T-helper 17 cell (primary cell): ENCODE data around the gene CCDC71L. TPM values are rescaled to one million over a fixed set of nuclear protein-coding genes. Genes with fewer than 3 reads are reported as not detected.

Experiments used
- ATAC-seq: fragments of 150-1000 bp; cut with Tn5 transposase; 2 replicates; pipeline ENCODE4 v1.10.0; 2021; ENCODE audit warnings: mild to moderate bottlenecking, moderate library complexity
- DNase-seq, 3 donors: peaks; one replicate each; pipeline versions ENCODE4 v3.0.0 to v3.0.0-alpha.2; 2020 to 2021
- H3K9me3 ChIP-seq: one replicate; pipeline ENCODE4 v1.7.0; 2013; ENCODE audit warnings: low read length, mild to moderate bottlenecking; ENCODE audit not compliant: control insufficient read depth, poor library complexity, severe bottlenecking
- H3K27ac Mint-ChIP-seq: one replicate; pipeline ENCODE4 v1.8.0; 2022; ENCODE audit warnings: mild to moderate bottlenecking, moderate library complexity, mixed read lengths
- H3K27me3 Mint-ChIP-seq: one replicate; pipeline ENCODE4 v1.8.0; 2022; ENCODE audit warnings: mixed read lengths
- H3K36me3 Mint-ChIP-seq: one replicate; pipeline ENCODE4 v1.8.0; 2022; ENCODE audit warnings: low read depth, mixed read lengths
- H3K4me1 Mint-ChIP-seq: one replicate; pipeline ENCODE4 v1.8.0; 2022; ENCODE audit warnings: mild to moderate bottlenecking, mixed read lengths
- H3K4me3 Mint-ChIP-seq: one replicate; pipeline ENCODE4 v1.8.0; 2022; ENCODE audit warnings: mild to moderate bottlenecking, moderate library complexity, mixed read lengths
- total RNA-seq, 4 donors: library from RNA in 2 of 4; stranded (reverse) in 2 of 4; gene quantifications; one replicate each; pipeline ENCODE4 v1.2.3 and lab custom pipeline; 2022 to 2026

Gene CCDC71L
- total RNA-seq, 2 donors from 2014 or later: 14.9 to 20.7 TPM

DNA sequence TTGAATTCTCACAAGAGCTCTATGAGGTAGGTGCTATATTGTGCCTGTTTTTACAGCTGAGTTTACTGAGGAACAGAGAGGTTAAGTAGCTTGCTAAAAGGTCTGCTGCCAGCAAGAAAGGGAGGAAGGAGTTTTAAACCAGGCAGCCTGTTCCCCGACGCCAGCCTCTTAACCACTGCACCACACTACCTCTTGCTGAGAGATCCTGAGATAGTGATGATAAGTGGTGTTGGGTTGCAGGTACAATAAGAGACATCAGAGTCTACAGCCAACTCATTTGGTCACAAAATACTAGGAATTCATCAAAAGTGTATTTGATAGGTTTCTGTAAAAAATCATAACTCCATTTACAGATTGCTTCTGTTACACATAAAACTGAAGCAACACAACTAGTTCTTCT, 8.0 kb downstream of the CCDC71L start:
- DNase-seq (no peak), ATAC-seq (no peak)
- Mint-ChIP-seq H3K36me3 (peaks cover 2% of the 10 kb centered on the region), H3K27ac (no peak overlapping the region), H3K4me1 (peaks cover 11% of the 10 kb centered on the region), H3K27me3 (no peaks in the 10 kb centered on the region), H3K4me3 (no peak overlapping the region)
- H3K9me3 ChIP-seq: no peaks in the 10 kb centered on the region

GRCh38 chr7:106652092-106652491, 8.9 kb downstream of the CCDC71L start:
- no peaks in the 10 kb centered on the region for H3K9me3 ChIP-seq
- no peak for ATAC-seq
- Mint-ChIP-seq H3K36me3 (peaks cover 2% of the 10 kb centered on the region), H3K27me3 (no peaks in the 10 kb centered on the region), H3K4me1 (peaks cover 5% of the 10 kb centered on the region), H3K4me3 (no peak overlapping the region), H3K27ac (no peak overlapping the region)
- no peak for DNase-seq

GRCh38 chr7:106646256-106646655, 14.7 kb downstream of the CCDC71L start:
- Mint-ChIP-seq H3K36me3 (peaks cover 2% of the 10 kb centered on the region), H3K4me1 (no peaks in the 10 kb centered on the region), H3K27ac (no peak overlapping the region), H3K4me3 (no peak overlapping the region), H3K27me3 (peaks cover 12% of the 10 kb centered on the region)
- DNase-seq (no peak), ATAC-seq (no peak)
- H3K9me3 ChIP-seq: no peaks in the 10 kb centered on the region

DNA sequence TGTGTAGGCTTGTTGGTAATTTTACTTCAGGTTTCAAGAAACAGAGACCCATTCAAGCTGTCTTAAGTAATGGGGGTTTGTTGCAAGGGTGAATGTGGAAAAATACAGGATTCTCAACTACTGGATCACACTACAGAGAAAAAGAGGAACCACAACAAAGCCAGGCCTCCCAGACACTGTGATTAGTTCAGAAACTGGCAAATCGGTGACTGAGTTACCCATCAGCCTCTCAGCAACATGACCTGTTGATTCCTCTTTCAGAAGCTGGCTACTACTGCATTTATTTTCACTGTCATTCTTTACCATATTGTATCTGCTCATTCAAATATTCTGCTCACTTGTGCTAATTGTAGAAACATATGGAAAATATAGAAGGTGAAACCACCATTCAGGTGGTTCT, 16.0 kb downstream of the CCDC71L start:
- DNase-seq (no peak), ATAC-seq (no peak)
- peaks cover 17% of the 10 kb centered on the region for H3K27me3 Mint-ChIP-seq
- no peak overlapping the region for H3K4me3 Mint-ChIP-seq
- no peak overlapping the region for H3K27ac Mint-ChIP-seq
- H3K9me3 ChIP-seq: no peaks in the 10 kb centered on the region
- no peaks in the 10 kb centered on the region for H3K4me1 Mint-ChIP-seq
- peaks cover 2% of the 10 kb centered on the region for H3K36me3 Mint-ChIP-seq

DNA sequence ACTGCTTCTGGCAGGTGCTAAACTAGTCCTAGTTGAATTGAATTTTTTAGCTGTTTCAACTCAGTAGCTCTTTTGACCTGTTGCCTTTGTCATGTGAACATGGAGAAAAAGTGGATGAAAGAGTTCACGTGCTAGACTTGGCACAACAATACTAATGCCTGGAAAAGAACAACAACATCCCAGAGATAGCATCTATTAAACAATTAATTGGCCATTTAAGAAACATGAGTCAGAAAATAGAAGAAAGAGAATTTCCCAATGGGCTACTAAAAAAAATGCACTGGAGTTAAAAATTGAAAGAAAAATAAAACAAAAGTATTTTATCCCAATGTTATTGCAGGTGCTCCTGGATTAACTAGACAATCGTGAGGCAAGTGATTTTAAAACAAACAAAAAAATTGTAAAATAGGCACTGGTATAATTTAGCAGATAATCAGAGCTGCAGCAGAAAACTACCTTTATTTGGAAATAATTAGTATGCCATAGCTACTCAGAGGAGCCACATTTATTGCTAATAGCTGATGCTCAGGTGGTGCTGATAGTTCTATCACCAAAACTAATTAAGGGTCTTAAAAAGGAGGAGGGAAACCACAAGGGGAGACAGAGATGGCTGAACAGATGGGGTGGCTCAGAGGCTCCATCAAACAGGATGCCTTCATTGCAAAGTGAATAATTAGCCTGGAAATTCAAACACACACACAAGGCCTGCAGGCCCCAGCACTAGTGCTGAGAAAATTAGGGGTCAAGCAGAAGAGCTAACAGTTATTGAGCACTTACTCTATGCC, 17.6 kb downstream of the CCDC71L start:
- Mint-ChIP-seq H3K27ac (no peak overlapping the region), H3K27me3 (peaks cover 17% of the 10 kb centered on the region), H3K4me3 (no peak overlapping the region), H3K4me1 (no peaks in the 10 kb centered on the region), H3K36me3 (no peaks in the 10 kb centered on the region)
- H3K9me3 ChIP-seq: no peaks in the 10 kb centered on the region
- no peak for DNase-seq
- ATAC-seq: no peak

- H3K4me1 Mint-ChIP-seq: no peaks in the 10 kb centered on the region
- ATAC-seq (no peak), DNase-seq (no peak)
- no peaks in the 10 kb centered on the region for H3K9me3 ChIP-seq
- no peak overlapping the region for H3K27ac Mint-ChIP-seq
- H3K4me3 Mint-ChIP-seq: no peak overlapping the region
- peaks cover 21% of the 10 kb centered on the region for H3K27me3 Mint-ChIP-seq
- no peaks in the 10 kb centered on the region for H3K36me3 Mint-ChIP-seq
These were observed 19.5 kb downstream of the CCDC71L start for GRCh38 chr7:106641416-106641815.

DNA sequence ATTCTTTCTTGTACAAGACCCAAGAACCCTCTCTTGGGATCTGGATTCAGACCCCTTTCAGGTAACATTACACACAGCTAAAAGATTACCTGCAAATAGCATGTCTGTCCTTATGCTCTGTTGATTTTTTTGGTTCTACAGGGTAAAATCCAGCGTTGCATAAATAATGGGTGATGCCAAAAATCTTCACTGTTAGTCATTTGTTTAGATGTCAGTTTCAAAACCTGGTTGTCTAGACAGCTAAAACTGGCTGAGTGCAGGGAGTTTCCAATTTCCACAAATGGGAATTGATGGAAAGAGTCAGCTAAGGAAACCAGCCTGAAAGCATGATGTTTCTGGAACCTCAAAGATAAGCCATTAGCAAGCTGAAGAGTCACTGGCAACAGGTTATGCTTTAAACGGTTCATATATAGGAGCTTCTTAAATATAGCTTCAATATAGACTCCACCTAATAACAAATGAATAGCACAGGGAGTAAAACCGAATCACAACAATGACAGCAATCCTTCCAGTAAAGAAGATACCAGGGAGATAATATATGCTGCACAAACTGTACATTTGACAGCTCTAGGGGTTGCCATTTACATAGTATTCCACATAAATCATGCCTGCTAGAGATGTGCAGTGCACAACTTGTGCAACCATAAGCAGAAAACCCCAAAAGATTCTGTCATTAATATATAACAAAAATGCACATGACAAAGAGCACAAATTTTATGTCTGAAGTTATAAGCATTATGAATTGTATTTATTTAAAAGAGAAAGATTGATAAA, 20.4 kb downstream of the CCDC71L start:
- H3K9me3 ChIP-seq: no peaks in the 10 kb centered on the region
- H3K4me3 Mint-ChIP-seq: no peak overlapping the region
- H3K27me3 Mint-ChIP-seq: peaks cover 21% of the 10 kb centered on the region
- DNase-seq (no peak), ATAC-seq (no peak)
- H3K27ac Mint-ChIP-seq: no peak overlapping the region
- H3K4me1 Mint-ChIP-seq: no peaks in the 10 kb centered on the region
- H3K36me3 Mint-ChIP-seq: no peaks in the 10 kb centered on the region

DNA sequence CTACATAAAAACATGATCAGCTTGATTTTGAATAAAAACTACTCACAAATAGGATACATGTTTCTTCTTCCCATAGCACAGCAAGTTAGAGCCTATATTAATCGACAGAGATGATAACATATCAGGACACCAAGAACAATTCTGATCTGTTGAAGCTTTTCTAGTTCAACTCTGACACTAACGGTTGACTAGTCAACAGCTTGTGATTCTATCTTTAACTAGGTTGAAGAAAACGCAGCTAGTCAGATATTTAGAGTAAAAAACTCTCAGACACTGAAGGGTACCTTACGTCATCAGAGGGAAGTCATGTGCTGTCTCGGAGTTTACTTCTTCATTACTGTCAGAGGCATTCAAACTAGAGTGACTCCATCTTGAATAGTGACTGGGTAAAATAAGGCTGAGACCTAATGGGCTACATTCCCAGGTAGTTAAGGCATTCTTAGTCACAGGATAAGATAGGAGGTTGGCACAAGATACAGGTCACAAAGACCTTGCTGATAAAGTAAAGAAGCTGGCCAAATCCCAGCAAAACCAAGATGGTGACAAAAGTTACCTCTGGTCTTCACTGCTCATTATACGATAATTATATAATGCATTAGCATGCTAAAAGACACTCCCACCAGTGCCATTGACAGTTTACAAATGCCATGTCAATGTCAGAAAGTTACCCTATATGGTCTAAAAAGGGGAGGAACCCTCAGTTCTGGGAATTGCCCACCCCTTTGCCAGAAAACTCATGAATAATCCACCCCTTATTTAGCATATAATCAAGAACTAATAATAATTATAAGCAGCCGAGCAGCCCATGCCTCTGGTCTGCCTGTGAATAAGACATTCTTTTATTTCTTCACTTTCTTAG, 21.3 kb downstream of the CCDC71L start:
- Mint-ChIP-seq H3K4me1 (no peaks in the 10 kb centered on the region), H3K27me3 (peaks cover 21% of the 10 kb centered on the region), H3K4me3 (no peak overlapping the region), H3K27ac (no peak overlapping the region), H3K36me3 (no peaks in the 10 kb centered on the region)
- no peaks in the 10 kb centered on the region for H3K9me3 ChIP-seq
- DNase-seq: no peak
- ATAC-seq: no peak

GRCh38 chr7:106635411-106635810, 25.5 kb downstream of the CCDC71L start:
- H3K27me3 Mint-ChIP-seq: peaks cover 8% of the 10 kb centered on the region
- H3K27ac Mint-ChIP-seq: no peak overlapping the region
- DNase-seq (no peak), ATAC-seq (no peak)
- no peaks in the 10 kb centered on the region for H3K36me3 Mint-ChIP-seq
- no peaks in the 10 kb centered on the region for H3K9me3 ChIP-seq
- H3K4me3 Mint-ChIP-seq: no peak overlapping the region
- H3K4me1 Mint-ChIP-seq: no peaks in the 10 kb centered on the region

GRCh38 chr7:106634958-106635357, 26.0 kb downstream of the CCDC71L start:
- H3K4me1 Mint-ChIP-seq: no peaks in the 10 kb centered on the region
- DNase-seq: no peak
- no peak overlapping the region for H3K27ac Mint-ChIP-seq
- peaks cover 5% of the 10 kb centered on the region for H3K27me3 Mint-ChIP-seq
- H3K36me3 Mint-ChIP-seq: no peaks in the 10 kb centered on the region
- H3K4me3 Mint-ChIP-seq: no peak overlapping the region
- ATAC-seq: no peak
- H3K9me3 ChIP-seq: no peaks in the 10 kb centered on the region

- no peak for ATAC-seq
- no peak for DNase-seq
- H3K9me3 ChIP-seq: no peaks in the 10 kb centered on the region
- no peaks in the 10 kb centered on the region for H3K27me3 Mint-ChIP-seq
- H3K27ac Mint-ChIP-seq: no peak overlapping the region
- H3K4me1 Mint-ChIP-seq: no peaks in the 10 kb centered on the region
- no peaks in the 10 kb centered on the region for H3K36me3 Mint-ChIP-seq
- no peak overlapping the region for H3K4me3 Mint-ChIP-seq
These were observed 30.3 kb downstream of the CCDC71L start for GRCh38 chr7:106630648-106631047.

- H3K4me1 Mint-ChIP-seq: no peaks in the 10 kb centered on the region
- no peaks in the 10 kb centered on the region for H3K9me3 ChIP-seq
- no peak overlapping the region for H3K27ac Mint-ChIP-seq
- no peak overlapping the region for H3K4me3 Mint-ChIP-seq
- DNase-seq: no peak
- no peak for ATAC-seq
- no peaks in the 10 kb centered on the region for H3K27me3 Mint-ChIP-seq
- H3K36me3 Mint-ChIP-seq: no peaks in the 10 kb centered on the region
These were observed 31.4 kb downstream of the CCDC71L start for GRCh38 chr7:106629516-106629915.
